ENCODE measurements around the gene NAALADL2.

NAALADL2 gene

DNA sequence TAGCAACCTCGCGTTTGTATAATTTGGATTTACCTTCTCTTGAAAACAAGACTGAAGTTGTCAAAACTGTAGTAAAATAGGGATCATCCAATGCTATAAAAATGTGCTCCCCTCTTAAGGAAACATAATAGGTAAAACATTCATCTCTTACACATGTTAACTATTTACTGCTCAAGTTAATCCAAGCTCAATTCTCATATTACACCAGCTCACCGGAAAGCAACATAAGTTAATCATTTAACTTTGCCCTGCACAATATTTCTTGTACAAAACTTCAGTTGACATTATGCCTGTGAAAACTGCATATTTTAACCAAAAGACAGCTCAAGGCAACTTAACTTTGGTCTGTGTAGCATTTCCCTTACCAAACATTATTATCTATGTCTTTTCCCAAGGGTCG is 634.2 kb downstream of the NAALADL2 start:
- no peak overlapping the region for H3K4me3 ChIP-seq (ENCODE audit: low read depth, low read length, poor library complexity, severe bottlenecking)
- no peaks in the 10 kb centered on the region for H3K9me2 ChIP-seq (ENCODE audit: low read depth, low read length)
- H3K4me1 ChIP-seq (ENCODE audit: insufficient read depth, low read length, severe bottlenecking): peaks cover 7% of the 10 kb centered on the region
- H4K20me1 ChIP-seq (ENCODE audit: insufficient read depth, low read length): no peaks in the 10 kb centered on the region
- H3K36me3 ChIP-seq (ENCODE audit: insufficient read depth, low read length): no peaks in the 10 kb centered on the region
- no peaks in the 10 kb centered on the region for H3K27me3 ChIP-seq (ENCODE audit: insufficient read depth, low read length)
- H3K27ac ChIP-seq (ENCODE audit: low read depth, low read length, poor library complexity, severe bottlenecking): no peak overlapping the region
- no peak for TF ChIP-seq EZH2 (IDR thresholded peaks at IDR 0.05; ENCODE audit: borderline replicate concordance, low read length)
- H3K9ac ChIP-seq (ENCODE audit: low read length): no peak overlapping the region
- no peak overlapping the region for H3K4me2 ChIP-seq (ENCODE audit: low read length)
- no peak overlapping the region for H2AFZ ChIP-seq (ENCODE audit: low read length)
- H3K9me3 ChIP-seq (ENCODE audit: low read length): no peaks in the 10 kb centered on the region
- no peaks in the 10 kb centered on the region for H3K79me2 ChIP-seq (ENCODE audit: insufficient read depth, low read length)
- no peaks in the 10 kb centered on the region for H3F3A ChIP-seq (ENCODE audit: insufficient read depth, low read length)

DNA sequence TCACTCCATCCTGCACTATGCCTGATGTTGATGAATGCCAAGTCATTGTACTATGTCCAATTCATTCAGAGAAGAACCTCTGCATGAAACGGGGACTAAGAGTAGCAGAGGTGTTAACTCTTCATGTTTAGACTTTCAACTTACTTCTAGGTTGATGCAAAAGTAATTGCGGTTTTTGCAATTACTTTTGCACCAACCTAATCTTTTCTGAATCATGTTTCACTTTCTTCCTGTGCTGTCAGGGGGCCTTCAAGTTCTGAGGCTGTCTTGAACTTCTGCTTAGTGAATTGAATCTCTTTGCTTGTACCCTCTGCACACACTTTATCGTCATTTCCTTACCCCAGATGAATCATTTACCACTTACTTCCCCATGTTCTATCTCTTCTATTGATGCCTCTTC is 636.2 kb downstream of the NAALADL2 start:
- no peaks in the 10 kb centered on the region for H3K9me3 ChIP-seq (ENCODE audit: low read length)
- H2AFZ ChIP-seq (ENCODE audit: low read length): no peak overlapping the region
- H3F3A ChIP-seq (ENCODE audit: insufficient read depth, low read length): no peaks in the 10 kb centered on the region
- no peaks in the 10 kb centered on the region for H3K27me3 ChIP-seq (ENCODE audit: insufficient read depth, low read length)
- H3K4me3 ChIP-seq (ENCODE audit: low read depth, low read length, poor library complexity, severe bottlenecking): no peak overlapping the region
- no peaks in the 10 kb centered on the region for H3K36me3 ChIP-seq (ENCODE audit: insufficient read depth, low read length)
- H3K79me2 ChIP-seq (ENCODE audit: insufficient read depth, low read length): no peaks in the 10 kb centered on the region
- H3K27ac ChIP-seq (ENCODE audit: low read depth, low read length, poor library complexity, severe bottlenecking): no peak overlapping the region
- no peaks in the 10 kb centered on the region; the same call in 1 of the 2 replicates for H3K9me2 ChIP-seq (ENCODE audit: low read depth, low read length)
- no peak overlapping the region for H3K4me2 ChIP-seq (ENCODE audit: low read length)
- H4K20me1 ChIP-seq (ENCODE audit: insufficient read depth, low read length): no peaks in the 10 kb centered on the region
- H3K9ac ChIP-seq (ENCODE audit: low read length): no peak overlapping the region
- no peak for TF ChIP-seq EZH2 (IDR thresholded peaks at IDR 0.05; ENCODE audit: borderline replicate concordance, low read length)
- TF ChIP-seq, protein P1, sequence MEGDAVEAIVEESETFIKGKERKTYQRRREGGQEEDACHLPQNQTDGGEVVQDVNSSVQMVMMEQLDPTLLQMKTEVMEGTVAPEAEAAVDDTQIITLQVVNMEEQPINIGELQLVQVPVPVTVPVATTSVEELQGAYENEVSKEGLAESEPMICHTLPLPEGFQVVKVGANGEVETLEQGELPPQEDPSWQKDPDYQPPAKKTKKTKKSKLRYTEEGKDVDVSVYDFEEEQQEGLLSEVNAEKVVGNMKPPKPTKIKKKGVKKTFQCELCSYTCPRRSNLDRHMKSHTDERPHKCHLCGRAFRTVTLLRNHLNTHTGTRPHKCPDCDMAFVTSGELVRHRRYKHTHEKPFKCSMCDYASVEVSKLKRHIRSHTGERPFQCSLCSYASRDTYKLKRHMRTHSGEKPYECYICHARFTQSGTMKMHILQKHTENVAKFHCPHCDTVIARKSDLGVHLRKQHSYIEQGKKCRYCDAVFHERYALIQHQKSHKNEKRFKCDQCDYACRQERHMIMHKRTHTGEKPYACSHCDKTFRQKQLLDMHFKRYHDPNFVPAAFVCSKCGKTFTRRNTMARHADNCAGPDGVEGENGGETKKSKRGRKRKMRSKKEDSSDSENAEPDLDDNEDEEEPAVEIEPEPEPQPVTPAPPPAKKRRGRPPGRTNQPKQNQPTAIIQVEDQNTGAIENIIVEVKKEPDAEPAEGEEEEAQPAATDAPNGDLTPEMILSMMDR (IDR thresholded peaks at IDR 0.05; ENCODE audit: low read length): no peak
- H3K4me1 ChIP-seq (ENCODE audit: insufficient read depth, low read length, severe bottlenecking): no peaks in the 10 kb centered on the region

DNA sequence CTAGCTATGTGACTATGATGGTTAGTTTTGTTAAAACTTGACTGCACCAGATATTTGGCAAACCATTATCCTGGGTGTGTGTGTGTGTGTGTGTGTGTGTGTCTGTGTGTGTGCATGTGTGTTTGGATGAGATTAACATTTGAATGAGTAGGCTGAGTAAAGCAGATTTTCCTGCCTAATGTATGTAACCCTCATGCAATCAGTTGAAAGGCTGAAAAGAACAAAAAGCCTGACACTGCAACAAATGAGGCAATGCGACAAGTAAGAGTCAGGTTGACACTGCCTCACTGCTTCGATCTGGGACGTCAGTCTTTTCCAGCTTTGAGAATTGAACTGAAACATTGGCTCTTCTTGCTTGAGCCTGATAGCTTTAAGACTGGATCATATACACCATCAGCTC is 643.0 kb downstream of the NAALADL2 start:
- Histone ChIP-seq H3K9me2 (ENCODE audit: low read depth, low read length) (no peaks in the 10 kb centered on the region; the same call in 1 of the 2 replicates), H3F3A (ENCODE audit: insufficient read depth, low read length) (no peaks in the 10 kb centered on the region), H3K9ac (ENCODE audit: low read length) (no peak overlapping the region), H3K9me3 (ENCODE audit: low read length) (no peaks in the 10 kb centered on the region), H3K79me2 (ENCODE audit: insufficient read depth, low read length) (no peaks in the 10 kb centered on the region), H3K4me3 (ENCODE audit: low read depth, low read length, poor library complexity, severe bottlenecking) (no peak overlapping the region), H3K36me3 (ENCODE audit: insufficient read depth, low read length) (no peaks in the 10 kb centered on the region), H3K27ac (ENCODE audit: low read depth, low read length, poor library complexity, severe bottlenecking) (no peak overlapping the region), H3K4me1 (ENCODE audit: insufficient read depth, low read length, severe bottlenecking) (no peaks in the 10 kb centered on the region), H3K4me2 (ENCODE audit: low read length) (no peak overlapping the region), H2AFZ (ENCODE audit: low read length) (no peak overlapping the region), H4K20me1 (ENCODE audit: insufficient read depth, low read length) (no peaks in the 10 kb centered on the region), H3K27me3 (ENCODE audit: insufficient read depth, low read length) (no peaks in the 10 kb centered on the region)
- TF ChIP-seq EZH2 (IDR thresholded peaks at IDR 0.05; ENCODE audit: borderline replicate concordance, low read length): no peak

DNA sequence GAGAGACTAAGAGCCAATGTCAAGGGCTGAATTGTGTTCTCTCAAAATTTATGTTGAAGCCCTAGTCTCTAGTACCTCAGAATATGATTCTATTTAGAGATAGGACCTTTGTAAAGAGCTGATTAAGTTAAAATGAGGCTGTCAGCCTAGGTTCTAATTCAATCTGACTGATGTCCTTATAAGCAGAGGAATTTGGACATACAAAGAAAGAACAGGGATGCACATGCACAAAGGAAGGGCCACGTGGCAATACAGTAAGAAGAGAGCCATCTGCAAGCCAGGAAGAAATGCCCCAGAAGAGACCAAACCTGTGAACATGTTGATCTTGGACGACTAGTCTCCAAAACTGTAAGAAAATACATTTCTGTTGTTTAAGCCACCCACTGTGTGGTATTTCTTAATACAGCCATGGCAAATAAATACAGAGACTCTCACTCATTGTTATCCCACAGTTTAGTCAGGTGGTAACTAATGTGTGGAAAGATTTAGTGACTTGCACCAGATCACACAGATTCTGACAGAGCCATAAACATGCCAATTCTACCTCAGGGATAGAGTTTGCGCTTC is 652.2 kb downstream of the NAALADL2 start:
- Histone ChIP-seq H3K27me3 (ENCODE audit: insufficient read depth, low read length) (no peaks in the 10 kb centered on the region), H3K79me2 (ENCODE audit: insufficient read depth, low read length) (no peaks in the 10 kb centered on the region), H2AFZ (ENCODE audit: low read length) (no peak overlapping the region), H3K4me1 (ENCODE audit: insufficient read depth, low read length, severe bottlenecking) (no peaks in the 10 kb centered on the region), H3K9me3 (ENCODE audit: low read length) (no peaks in the 10 kb centered on the region), H3K27ac (ENCODE audit: low read depth, low read length, poor library complexity, severe bottlenecking) (no peak overlapping the region), H3K4me2 (ENCODE audit: low read length) (no peak overlapping the region), H3K9me2 (ENCODE audit: low read depth, low read length) (no peaks in the 10 kb centered on the region), H4K20me1 (ENCODE audit: insufficient read depth, low read length) (no peaks in the 10 kb centered on the region), H3K4me3 (ENCODE audit: low read depth, low read length, poor library complexity, severe bottlenecking) (no peak overlapping the region), H3K9ac (ENCODE audit: low read length) (no peak overlapping the region), H3K36me3 (ENCODE audit: insufficient read depth, low read length) (no peaks in the 10 kb centered on the region), H3F3A (ENCODE audit: insufficient read depth, low read length) (no peaks in the 10 kb centered on the region)
- TF ChIP-seq EZH2 (IDR thresholded peaks at IDR 0.05; ENCODE audit: borderline replicate concordance, low read length): no peak
- TF ChIP-seq, protein P1 (IDR thresholded peaks at IDR 0.05; ENCODE audit: low read length): no peak

Data from OCI-LY1 (cell line).